Natural killer cell (primary cell): ENCODE data around the gene ISY1. TPM values are rescaled to one million over a fixed set of nuclear protein-coding genes. Genes with fewer than 3 reads are reported as not detected.

Experiments used
- ATAC-seq, 3 donors: fragments of 150-1000 bp in 2 of 3; fragments of 200-7000 bp in 1 of 3; cut with Tn5 transposase; 1 replicate in 1 of 3; 2 replicates in 2 of 3; pipeline ENCODE4 v1.10.0; 2021; ENCODE audit warnings: mild to moderate bottlenecking in 2 of 3, moderate library complexity in 2 of 3
- DNase-seq, 2 donors: peaks; one replicate each; pipeline versions ENCODE4 v3.0.0 to v3.0.0-alpha.2; 2013 to 2021; ENCODE audit warnings: mixed read lengths in 1 of 2
- H3K27ac ChIP-seq: one replicate; pipeline ENCODE4 v1.5.1; 2013; ENCODE audit warnings: mild to moderate bottlenecking, low read length
- H3K27me3 ChIP-seq: one replicate; pipeline ENCODE4 v1.6.1; 2013; ENCODE audit warnings: low read length; ENCODE audit not compliant: control insufficient read depth, insufficient read depth
- H3K36me3 ChIP-seq: one replicate; pipeline ENCODE4 v1.6.1; 2013; ENCODE audit warnings: low read length; ENCODE audit not compliant: control insufficient read depth, insufficient read depth
- H3K4me1 ChIP-seq: one replicate; pipeline ENCODE4 v1.6.1; 2013; ENCODE audit warnings: low read length; ENCODE audit not compliant: control insufficient read depth, insufficient read depth
- H3K4me3 ChIP-seq: one replicate; pipeline ENCODE4 v1.5.1; 2013; ENCODE audit warnings: low read length
- H3K9me3 ChIP-seq: one replicate; pipeline ENCODE4 v1.6.1; 2013; ENCODE audit warnings: low read length; ENCODE audit not compliant: control insufficient read depth, insufficient read depth
- H3K27ac Mint-ChIP-seq, 2 donors: one replicate each; pipeline ENCODE4 v1.8.0; 2022; ENCODE audit warnings: mild to moderate bottlenecking in 2 of 2, mixed read lengths in 2 of 2, moderate library complexity in 1 of 2
- H3K27me3 Mint-ChIP-seq, 2 donors: one replicate each; pipeline ENCODE4 v1.8.0; 2022; ENCODE audit warnings: low read depth in 2 of 2, mixed read lengths in 2 of 2
- H3K36me3 Mint-ChIP-seq: one replicate; pipeline ENCODE4 v1.8.0; 2022; ENCODE audit warnings: mixed read lengths
- H3K4me1 Mint-ChIP-seq, 2 donors: one replicate each; pipeline ENCODE4 v1.8.0; 2022; ENCODE audit warnings: mixed read lengths in 2 of 2
- H3K4me3 Mint-ChIP-seq: one replicate; pipeline ENCODE4 v1.8.0; 2022; ENCODE audit warnings: mild to moderate bottlenecking, moderate library complexity, mixed read lengths
- H3K9me3 Mint-ChIP-seq, 2 donors: one replicate each; pipeline ENCODE4 v1.8.0; 2022; ENCODE audit warnings: mixed read lengths in 2 of 2
- WGBS: methylation state at CpG from one replicate; pipeline ENCODE4 v1.1.7; 2013; ENCODE audit warnings: missing lambda C conversion rate; ENCODE audit not compliant: insufficient coverage; 5-methylcytosine and 5-hydroxymethylcytosine counted together
- intact Hi-C: fragments of 100-400 bp; cut with micrococcal nuclease; formaldehyde crosslinking; loops from one replicate; pipeline ENCODE4 v1.14.2; 2022
- total RNA-seq, 4 donors: library from RNA; stranded (reverse); fragments of 120-200 nt in 1 of 4; gene quantifications; one replicate each; pipeline versions ENCODE4 v1.2.3 to v1.2.4, GENCODE V29; 2013 to 2022
- TF ChIP-seq, protein P1 (sequence below): fragments of 200-600 bp; IDR thresholded peaks from one replicate; pipeline ENCODE4 v1.8.0; 2022; ENCODE audit warnings: antibody characterized with exemption

The ISY1 gene
- total RNA-seq, 3 donors from 2014 or later (not counting 1 experiment from before 2014, with no cell fraction given), result 51.9 to 58.2 (median 56.1) TPM

DNA sequence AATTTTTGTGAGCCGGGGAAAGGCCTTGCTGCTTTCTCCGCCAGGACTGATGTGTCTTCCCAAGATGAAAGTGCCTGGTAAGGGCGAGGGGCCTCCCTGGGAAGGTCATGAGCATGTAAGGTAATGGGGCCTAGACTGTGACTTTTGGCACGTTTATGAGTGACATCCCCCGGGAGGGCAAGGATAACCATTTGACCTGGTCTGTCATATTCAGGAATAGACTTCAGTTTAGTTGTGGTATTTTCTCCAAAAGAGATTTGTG lies 23.5 kb upstream of the ISY1 start:
- ATAC-seq, result no peak
- H3K36me3 ChIP-seq, result peaks cover 3% of the 10 kb centered on the region

DNA sequence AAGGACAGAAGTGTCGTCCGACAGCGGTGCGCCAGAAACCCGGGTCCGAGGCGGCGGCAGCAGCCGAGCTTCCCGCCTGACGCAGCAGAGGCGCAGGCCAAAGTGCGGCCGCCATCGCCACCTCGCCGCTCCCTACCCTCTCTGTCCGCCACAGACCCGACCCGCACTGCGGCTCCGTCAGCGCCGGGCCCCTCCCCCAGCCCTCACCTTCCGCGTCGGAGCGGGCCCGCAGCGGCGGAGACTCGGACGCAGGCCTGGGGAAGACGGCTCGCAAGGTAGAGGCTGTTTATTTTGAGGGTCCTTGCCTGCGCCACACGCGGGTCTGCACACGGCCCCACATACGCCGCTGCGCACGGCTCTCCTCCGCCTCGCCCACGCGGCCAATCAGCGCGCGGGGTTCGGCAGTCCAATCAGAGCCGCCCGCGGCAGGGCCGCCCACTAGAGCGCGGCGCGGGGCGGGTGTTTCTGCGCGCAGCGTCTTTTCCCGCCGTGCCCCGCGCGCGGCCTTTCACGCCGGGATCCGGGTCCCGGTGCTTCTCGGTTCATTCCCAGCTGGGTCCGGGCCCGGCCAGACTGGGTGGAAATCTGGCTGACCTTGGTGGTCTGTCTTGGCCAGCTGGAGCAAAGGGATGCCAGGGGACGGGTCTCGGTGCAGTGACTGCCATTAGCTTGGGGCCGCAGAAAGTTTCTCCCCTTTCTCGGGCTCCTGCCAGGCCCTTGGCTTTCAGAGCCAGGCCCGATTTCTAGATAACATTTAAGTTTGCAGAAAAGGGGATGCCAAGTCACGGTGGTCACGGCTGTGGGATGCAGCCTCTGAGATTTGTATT lies 22.9 kb upstream of the ISY1 start, which contains the start of gene CNBP:
Gene CNBP (minus strand): TSS at position 328 of the 827 bp plus-strand sequence. CDS start 12,139 bp downstream, outside the sequence.
- Histone ChIP-seq H3K9me3 (no peaks in the 10 kb centered on the region), H3K36me3 (peaks cover 6% of the 10 kb centered on the region), H3K27ac (peak within 1 kb of the TSS; percentile 93), H3K27me3 (no peaks in the 10 kb centered on the region), H3K4me3 (peak within 1 kb of the TSS; percentile 95), H3K4me1 (peaks cover 42% of the 10 kb centered on the region)
- H3K36me3 Mint-ChIP-seq, result no peaks in the 10 kb centered on the region
- H3K27me3 Mint-ChIP-seq, result no peaks in the 10 kb centered on the region
- under 1% methylated on average over 83 of the region's 83 CpGs for WGBS
- peak; percentile 95 to 100 (median 97) for ATAC-seq
- peaks cover 39 to 47% of the 10 kb centered on the region in 2 donors for H3K4me1 Mint-ChIP-seq
- H3K4me3 Mint-ChIP-seq, result peak within 1 kb of the TSS; percentile 91
- TF ChIP-seq, protein P1, sequence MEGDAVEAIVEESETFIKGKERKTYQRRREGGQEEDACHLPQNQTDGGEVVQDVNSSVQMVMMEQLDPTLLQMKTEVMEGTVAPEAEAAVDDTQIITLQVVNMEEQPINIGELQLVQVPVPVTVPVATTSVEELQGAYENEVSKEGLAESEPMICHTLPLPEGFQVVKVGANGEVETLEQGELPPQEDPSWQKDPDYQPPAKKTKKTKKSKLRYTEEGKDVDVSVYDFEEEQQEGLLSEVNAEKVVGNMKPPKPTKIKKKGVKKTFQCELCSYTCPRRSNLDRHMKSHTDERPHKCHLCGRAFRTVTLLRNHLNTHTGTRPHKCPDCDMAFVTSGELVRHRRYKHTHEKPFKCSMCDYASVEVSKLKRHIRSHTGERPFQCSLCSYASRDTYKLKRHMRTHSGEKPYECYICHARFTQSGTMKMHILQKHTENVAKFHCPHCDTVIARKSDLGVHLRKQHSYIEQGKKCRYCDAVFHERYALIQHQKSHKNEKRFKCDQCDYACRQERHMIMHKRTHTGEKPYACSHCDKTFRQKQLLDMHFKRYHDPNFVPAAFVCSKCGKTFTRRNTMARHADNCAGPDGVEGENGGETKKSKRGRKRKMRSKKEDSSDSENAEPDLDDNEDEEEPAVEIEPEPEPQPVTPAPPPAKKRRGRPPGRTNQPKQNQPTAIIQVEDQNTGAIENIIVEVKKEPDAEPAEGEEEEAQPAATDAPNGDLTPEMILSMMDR, result no peak
- no peaks in the 10 kb centered on the region for H3K9me3 Mint-ChIP-seq
- intact Hi-C loops, result loop anchor here (1.0 to 2.0 kb wide), 3 partner anchors 22 to 66 kb away; partner anchors contain the start of genes COPG1, ISY1 and RAB43
- peak; percentile 95 to 96 for DNase-seq
- H3K27ac Mint-ChIP-seq, result peak within 1 kb of the TSS; percentile 84 to 100

More for the DNA sequence above, 23.5 kb upstream of the ISY1 start:
- intact Hi-C loops, result loop anchor here (1.0 kb wide), 1 partner anchor 65 kb away; the partner anchor contains the start of gene COPG1
- Mint-ChIP-seq H3K36me3 (no peaks in the 10 kb centered on the region), H3K4me1 (peaks cover 36 to 43% of the 10 kb centered on the region in 2 donors), H3K27ac (peak overlapping the region; percentile 84 to 100), H3K27me3 (no peaks in the 10 kb centered on the region), H3K4me3 (peak overlapping the region; percentile 91), H3K9me3 (no peaks in the 10 kb centered on the region)
- WGBS, result 5% methylated on average over 5 of the region's 5 CpGs
- H3K4me3 ChIP-seq, result peak overlapping the region; percentile 82
- peaks cover 38% of the 10 kb centered on the region for H3K4me1 ChIP-seq
- H3K27ac ChIP-seq, result peak overlapping the region; percentile 93
- TF ChIP-seq, protein P1, result no peak
- peak in 1 of 2 donors; percentile 57 for DNase-seq
- no peaks in the 10 kb centered on the region for H3K9me3 ChIP-seq
- no peaks in the 10 kb centered on the region for H3K27me3 ChIP-seq

DNA sequence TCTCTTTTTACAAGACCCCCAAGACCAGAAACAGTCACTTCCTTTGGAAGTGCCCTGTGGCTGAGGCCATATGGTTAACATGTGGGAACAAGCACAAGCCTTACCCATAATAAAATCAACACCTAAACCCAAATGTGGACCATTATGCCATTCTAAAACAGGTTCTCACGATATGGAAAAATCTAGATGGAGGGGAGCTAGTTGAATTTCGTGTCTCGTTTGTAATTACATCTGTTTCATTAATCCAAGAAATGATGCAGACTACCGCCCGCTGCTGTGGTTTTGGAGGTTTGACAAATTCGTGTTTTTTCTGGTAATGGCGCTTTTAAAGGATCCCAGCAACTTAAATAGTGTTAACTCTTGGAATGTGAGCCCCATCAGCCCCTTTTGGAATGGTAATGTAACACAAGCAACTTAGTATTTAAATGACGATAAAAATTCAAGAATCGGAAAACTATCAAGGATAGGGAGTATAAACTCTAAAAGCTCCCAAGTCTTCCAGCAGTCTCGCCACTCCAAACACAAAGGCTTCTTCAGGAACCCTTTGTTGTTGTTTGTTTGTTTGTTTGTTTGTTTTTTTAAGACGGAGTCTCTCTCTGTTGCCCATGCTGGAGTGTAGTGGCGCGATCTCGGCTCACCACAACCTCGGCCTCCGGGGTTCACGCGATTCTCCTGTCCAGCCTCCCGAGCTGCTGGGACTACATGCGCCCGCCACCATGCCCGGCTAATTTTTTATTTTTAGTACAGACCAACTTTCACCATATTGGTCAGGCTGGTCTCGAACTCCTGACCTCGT lies 21.7 kb upstream of the ISY1 start:
- 0% methylated on average over 22 of the region's 24 CpGs for WGBS
- TF ChIP-seq, protein P1, result no peak
- H3K27me3 Mint-ChIP-seq, result no peaks in the 10 kb centered on the region
- Histone ChIP-seq H3K27ac (peak overlapping the region; percentile 90), H3K9me3 (no peaks in the 10 kb centered on the region), H3K36me3 (peaks cover 12% of the 10 kb centered on the region), H3K27me3 (no peaks in the 10 kb centered on the region), H3K4me1 (peaks cover 49% of the 10 kb centered on the region), H3K4me3 (peak overlapping the region; percentile 95)
- H3K4me1 Mint-ChIP-seq, result peaks cover 47 to 48% of the 10 kb centered on the region in 2 donors
- no peaks in the 10 kb centered on the region for H3K9me3 Mint-ChIP-seq
- intact Hi-C loops, result loop anchor here (1.0 to 2.0 kb wide), 2 partner anchors 21 to 62 kb away; partner anchors contain the start of genes ISY1 and RAB43
- peak in 1 of 3 donors; percentile 16 for ATAC-seq
- no peaks in the 10 kb centered on the region for H3K36me3 Mint-ChIP-seq
- DNase-seq, result peak in 1 of 2 donors; percentile 57
- peak overlapping the region; percentile 91 for H3K4me3 Mint-ChIP-seq
- H3K27ac Mint-ChIP-seq, result peak overlapping the region; percentile 84 to 100
